Mucosa of gallbladder (tissue), 1 donor: ENCODE results near the gene SLC40A1. TPM values are rescaled to one million over a fixed set of nuclear protein-coding genes. Genes with fewer than 3 reads are reported as not detected.
A peak's percentile ranks its signal among the peaks of the same experiment; 100 is the strongest.
"Not testable (repeated sequence)": the region's sequence is repeated elsewhere in the genome, so short reads cannot be mapped to it uniquely, and the experiment has no call there.

Experiments used
- DNase-seq: peaks from one replicate; pipeline ENCODE4 v3.0.0-alpha.2; 2020; ENCODE audit warnings: low spot score
- total RNA-seq: library from RNA; stranded (reverse); gene quantifications from one replicate; pipeline ENCODE4 v1.2.1, GENCODE V29; 2021
- donor health status: DM: no; HTN: no; CAD: no.

The SLC40A1 gene
- 271 TPM for total RNA-seq

GRCh38 chr2:189580658-189581353 lies at the start of gene SLC40A1:
TSS of gene SLC40A1 (minus strand) at chr2:189580786. CDS start at chr2:189580460, 326 bp downstream.
- peak; percentile 82 for DNase-seq

DNA sequence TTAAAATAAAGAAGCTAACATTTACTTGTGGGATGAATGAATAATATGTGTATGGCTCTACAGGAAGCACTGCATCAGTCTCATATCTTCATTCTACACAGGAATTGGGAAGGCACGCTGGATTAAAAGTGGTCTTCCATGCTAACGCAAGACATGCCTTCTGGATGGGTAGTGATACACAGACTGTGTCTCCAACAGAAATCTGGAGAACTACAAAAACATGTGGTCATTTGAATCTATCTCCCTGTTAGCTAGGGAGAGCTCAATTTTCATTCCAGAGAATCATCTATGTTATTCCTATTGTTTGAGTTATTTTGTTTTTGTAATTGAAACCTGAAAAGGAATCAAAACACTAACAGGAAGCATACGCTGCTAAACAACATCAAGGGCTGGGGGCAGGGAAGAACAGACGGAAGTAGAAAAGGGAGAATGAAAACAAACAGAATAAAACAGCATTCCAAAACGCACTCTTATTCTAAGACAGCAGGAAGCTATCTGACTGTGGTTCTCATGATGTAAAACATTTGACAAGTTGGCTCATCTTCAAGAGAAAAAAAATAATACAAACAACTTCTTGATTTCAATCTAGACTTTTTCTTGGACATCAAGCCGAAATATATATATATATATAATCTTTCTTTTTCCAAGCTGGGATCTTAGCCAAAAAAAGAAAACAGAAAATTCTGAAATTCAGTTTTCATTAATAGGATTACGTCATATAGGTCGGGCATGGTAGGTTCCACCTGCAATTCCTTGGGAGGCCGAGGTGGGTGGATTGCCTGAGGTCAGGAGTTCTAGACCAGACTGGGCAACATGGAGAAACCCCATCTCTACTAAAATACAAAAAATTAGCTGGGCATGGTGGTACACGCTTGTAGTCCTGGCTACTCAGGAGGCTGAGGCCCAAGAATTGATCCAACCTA lies 49.2 kb upstream of the SLC40A1 start:
- no peak for DNase-seq

- DNase-seq: no peak
Observed at GRCh38 chr2:189628817-189629530, 48.4 kb upstream of the SLC40A1 start.

DNA sequence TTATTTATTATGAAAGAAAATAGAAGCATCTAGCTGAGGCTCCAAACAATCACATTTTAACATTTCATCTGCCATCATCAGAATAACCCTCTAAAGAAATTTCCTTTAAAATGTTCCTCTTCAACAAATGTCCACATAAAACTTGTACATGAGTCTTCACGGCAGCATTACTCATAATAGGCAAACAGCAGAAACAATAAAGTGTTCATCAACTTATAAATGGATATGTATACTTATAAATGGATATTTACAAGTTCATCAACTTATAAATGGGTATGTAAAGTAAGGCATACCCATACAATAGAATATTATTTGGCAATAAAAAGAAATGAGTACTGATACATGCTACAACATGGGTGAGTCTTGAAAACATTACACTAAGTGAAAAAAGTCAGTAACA lies 47.2 kb upstream of the SLC40A1 start:
- DNase-seq: no peak

DNA sequence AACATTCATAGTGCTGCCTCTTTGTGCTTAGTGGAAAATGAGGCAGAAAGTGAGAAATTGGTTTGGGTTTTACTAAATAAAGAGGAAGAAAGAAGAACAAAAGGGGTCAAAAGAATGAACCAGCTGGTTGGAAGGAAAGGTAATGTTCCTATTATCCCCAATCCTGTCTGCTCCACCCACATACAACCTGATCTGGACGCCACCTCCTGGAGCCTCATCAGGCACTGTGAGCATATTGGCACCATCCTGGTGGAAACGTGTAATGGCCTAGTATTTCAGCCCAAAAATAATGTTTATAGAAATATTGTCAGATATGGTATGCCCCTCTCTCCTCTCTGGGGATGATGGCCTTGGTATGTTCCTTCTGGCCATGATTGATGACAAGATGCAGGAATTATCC lies 45.0 kb upstream of the SLC40A1 start:
- no peak for DNase-seq

DNA sequence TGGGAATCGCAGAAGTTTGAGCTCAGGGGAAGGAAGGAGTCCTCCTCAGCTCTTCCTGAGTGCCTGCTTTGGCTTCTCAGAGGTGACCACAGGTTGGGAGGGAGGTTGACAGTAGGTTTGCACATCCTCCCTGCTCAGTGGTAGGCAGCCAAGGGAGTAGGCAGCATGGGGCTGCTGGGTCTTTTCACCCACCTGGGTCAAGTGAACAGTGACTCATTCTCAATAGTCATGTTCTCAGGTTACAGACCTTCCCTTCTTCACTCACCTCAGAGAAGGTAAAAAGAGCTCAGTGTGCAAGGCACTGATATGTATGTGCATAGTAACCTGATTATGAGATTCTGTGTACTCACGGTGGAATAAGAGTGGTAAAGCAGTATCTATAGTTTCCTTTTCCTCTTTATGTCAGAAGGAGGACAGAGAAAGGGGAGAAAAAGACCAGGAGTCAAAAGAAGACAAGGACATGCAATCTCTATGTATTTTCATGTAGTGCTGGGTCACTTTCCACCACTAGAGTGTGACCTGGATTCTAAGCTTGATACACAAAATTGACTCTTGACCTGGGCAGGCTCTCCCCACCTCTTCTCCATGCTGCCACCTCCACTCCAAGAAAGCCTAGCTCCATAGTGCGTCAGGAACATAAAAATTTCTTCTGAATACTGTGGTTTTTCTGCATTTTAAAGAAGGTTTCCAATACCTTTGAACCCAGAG lies 44.2 kb upstream of the SLC40A1 start:
- no peak for DNase-seq

- DNase-seq: no peak
Observed at GRCh38 chr2:189623049-189623448, 42.5 kb upstream of the SLC40A1 start.

DNA sequence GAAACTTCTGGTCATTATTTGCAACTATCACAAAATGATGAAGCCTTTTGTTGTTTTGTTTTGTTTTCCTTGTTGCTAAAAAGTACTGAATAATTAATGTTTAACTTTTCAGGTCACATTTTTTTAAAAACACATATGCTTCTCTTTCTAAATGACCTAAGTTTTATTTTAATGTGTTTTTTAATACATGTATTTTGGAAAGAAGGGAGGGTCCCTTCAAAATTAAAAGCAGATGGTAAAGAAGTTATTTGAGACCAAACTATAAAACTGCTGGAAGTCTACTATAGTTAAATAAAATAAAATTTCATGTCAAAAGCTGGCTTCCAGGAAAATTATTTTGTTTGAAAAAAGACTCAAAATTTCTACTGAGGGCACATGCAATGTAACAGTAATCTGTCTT lies 41.2 kb upstream of the SLC40A1 start:
- DNase-seq: no peak

DNA sequence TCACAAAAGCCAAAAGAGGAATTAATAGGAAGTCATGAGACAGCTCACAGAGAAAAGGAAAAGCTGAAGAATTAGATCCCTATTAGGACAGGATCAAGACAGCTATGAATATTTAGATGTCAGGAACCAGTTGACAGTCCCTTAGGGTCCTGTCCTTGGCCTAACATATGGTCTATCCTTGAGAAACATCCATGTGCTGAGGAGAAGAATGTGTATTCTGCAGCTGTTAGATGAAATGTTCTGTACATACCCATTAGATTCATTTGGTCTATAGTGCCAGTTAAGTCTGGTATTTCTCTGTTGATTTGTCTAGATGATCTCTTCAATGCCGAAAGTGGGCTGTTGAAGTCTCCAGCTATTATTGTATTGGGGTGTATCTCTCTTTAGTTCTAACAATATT lies 37.6 kb upstream of the SLC40A1 start:
- DNase-seq: no peak

DNA sequence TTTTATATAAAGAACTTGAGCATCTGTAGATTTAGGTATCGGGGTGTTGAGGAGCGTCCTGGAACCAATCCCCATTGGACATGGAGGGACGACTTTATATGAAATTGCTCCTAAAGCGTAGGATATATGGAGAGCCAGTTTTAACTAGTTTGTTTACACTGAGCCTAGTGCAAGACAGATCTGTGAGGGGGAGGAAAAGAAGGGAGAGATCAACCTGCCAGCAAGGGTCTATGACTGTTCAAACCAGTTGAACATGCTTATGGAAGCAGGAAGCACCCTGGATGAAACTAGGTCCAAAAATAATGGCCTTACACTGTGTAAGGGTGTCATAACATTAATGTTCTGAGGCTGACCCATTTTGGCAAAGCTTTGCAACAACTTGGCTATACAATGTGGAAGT lies 34.0 kb upstream of the SLC40A1 start:
- DNase-seq: no peak

- no peak for DNase-seq
Observed at GRCh38 chr2:189613650-189614420, 33.2 kb upstream of the SLC40A1 start.

- peak; percentile 39 for DNase-seq
Observed at GRCh38 chr2:189613077-189613636, 32.6 kb upstream of the SLC40A1 start.

- no peak for DNase-seq
Observed at GRCh38 chr2:189610700-189611099, 30.1 kb upstream of the SLC40A1 start.

- no peak for DNase-seq
Observed at GRCh38 chr2:189609853-189610252, 29.3 kb upstream of the SLC40A1 start.

GRCh38 chr2:189609423-189609816 lies 28.8 kb upstream of the SLC40A1 start:
- DNase-seq: no peak

- no peak for DNase-seq
Observed at GRCh38 chr2:189608795-189609422, 28.3 kb upstream of the SLC40A1 start.

- DNase-seq: no peak
Observed at GRCh38 chr2:189608170-189608569, 27.6 kb upstream of the SLC40A1 start.

DNA sequence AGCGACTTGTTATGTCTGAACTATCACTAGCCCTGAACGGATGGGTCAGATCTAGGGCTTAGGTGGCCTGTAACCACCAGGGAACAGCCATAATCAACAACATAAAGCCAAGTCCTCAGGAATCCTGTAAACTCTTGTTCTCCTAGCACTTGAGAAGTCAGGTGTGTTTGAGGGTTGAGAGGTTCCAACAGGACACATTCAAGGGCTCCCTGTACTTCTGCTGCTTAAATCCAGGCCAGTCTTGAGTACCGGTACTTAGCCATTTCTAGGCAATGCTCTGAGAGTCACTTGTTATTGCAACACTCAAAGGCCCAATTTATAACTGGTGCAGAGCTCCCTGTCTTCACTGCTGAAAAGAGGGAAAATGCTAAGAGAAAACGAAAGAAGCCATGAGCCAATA lies 21.6 kb upstream of the SLC40A1 start:
- DNase-seq: no peak

GRCh38 chr2:189601652-189602051 lies 21.1 kb upstream of the SLC40A1 start:
- not testable (repeated sequence) for DNase-seq

DNA sequence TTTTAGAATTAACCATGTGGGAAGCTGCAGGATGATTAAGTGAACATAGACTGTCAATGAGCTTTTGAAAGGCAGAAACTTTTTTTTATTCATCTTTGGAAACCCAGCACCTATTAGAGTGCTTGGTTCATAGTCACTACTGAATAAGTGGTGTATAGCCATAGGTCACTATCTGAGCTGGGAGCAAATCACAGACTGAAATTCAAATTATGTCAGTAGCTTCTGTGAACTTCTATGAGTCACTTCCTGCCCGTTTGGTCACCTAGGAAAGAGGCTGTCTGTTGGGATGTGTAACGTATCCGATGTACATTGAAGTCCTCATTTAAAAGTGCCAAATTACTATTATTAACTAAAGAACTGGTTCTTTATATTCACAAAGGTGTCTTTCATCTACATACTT lies 20.5 kb upstream of the SLC40A1 start:
- no peak for DNase-seq
